Measurements from ENCODE around the gene KNDC1.
"Not testable (repeated sequence)": the region's sequence is repeated elsewhere in the genome, so short reads cannot be mapped to it uniquely, and the experiment has no call there.

Gene KNDC1

GRCh38 chr10:133209117-133209516, 49.1 kb downstream of the KNDC1 start:
- DNase-seq = no peak

GRCh38 chr10:133209641-133210040, 49.6 kb downstream of the KNDC1 start:
- no peak for DNase-seq

- no peak for DNase-seq
These were observed 50.5 kb downstream of the KNDC1 start for GRCh38 chr10:133210398-133211140.

GRCh38 chr10:133211141-133211830, 51.3 kb downstream of the KNDC1 start:
- no peak for DNase-seq

- DNase-seq = no peak
These were observed 52.2 kb downstream of the KNDC1 start for GRCh38 chr10:133211959-133212852.

- no peak for DNase-seq
These were observed 53.0 kb downstream of the KNDC1 start for GRCh38 chr10:133212853-133213494.

- DNase-seq = no peak
These were observed 53.8 kb downstream of the KNDC1 start for GRCh38 chr10:133213641-133214467.

GRCh38 chr10:133214468-133215410, 54.7 kb downstream of the KNDC1 start:
- DNase-seq = no peak

- DNase-seq = no peak
These were observed 55.6 kb downstream of the KNDC1 start for GRCh38 chr10:133215586-133215985.

GRCh38 chr10:133216776-133217175, 56.8 kb downstream of the KNDC1 start:
- DNase-seq = no peak

GRCh38 chr10:133217800-133218589, 58.0 kb downstream of the KNDC1 start:
- DNase-seq = no peak

- no peak for DNase-seq
These were observed 58.9 kb downstream of the KNDC1 start for GRCh38 chr10:133218891-133219290.

- DNase-seq = no peak
These were observed 59.8 kb downstream of the KNDC1 start for GRCh38 chr10:133219782-133220181.

- no peak for DNase-seq
These were observed 61.3 kb downstream of the KNDC1 start for GRCh38 chr10:133221331-133221730.

GRCh38 chr10:133221756-133222155, 61.7 kb downstream of the KNDC1 start:
- not testable (repeated sequence) for DNase-seq

GRCh38 chr10:133224076-133224475, 64.1 kb downstream of the KNDC1 start:
- no peak for DNase-seq

GRCh38 chr10:133224756-133225372, 64.8 kb downstream of the KNDC1 start:
- DNase-seq = no peak

- DNase-seq = no peak
These were observed 65.7 kb downstream of the KNDC1 start for GRCh38 chr10:133225707-133226191.

GRCh38 chr10:133226251-133226808, 66.3 kb downstream of the KNDC1 start:
- DNase-seq = no peak

Measured in GOT3 (cell line).